Stimulated activated CD4-positive, alpha-beta T cell treated with anti-CD3 and anti-CD28 coated beads, Interleukin-15, amount 100 ng/mL, for 48 hours (primary cell): ENCODE measurements around the gene PRADC1.
"Not testable (repeated sequence)": the region's sequence is repeated elsewhere in the genome, so short reads cannot be mapped to it uniquely, and the experiment has no call there.

Source experiments
- DNase-seq, 2 donors: peaks; one replicate each; pipeline ENCODE4 v3.0.0-alpha.2; 2020; ENCODE audit warnings: low read depth in 2 of 2

PRADC1 gene

DNA sequence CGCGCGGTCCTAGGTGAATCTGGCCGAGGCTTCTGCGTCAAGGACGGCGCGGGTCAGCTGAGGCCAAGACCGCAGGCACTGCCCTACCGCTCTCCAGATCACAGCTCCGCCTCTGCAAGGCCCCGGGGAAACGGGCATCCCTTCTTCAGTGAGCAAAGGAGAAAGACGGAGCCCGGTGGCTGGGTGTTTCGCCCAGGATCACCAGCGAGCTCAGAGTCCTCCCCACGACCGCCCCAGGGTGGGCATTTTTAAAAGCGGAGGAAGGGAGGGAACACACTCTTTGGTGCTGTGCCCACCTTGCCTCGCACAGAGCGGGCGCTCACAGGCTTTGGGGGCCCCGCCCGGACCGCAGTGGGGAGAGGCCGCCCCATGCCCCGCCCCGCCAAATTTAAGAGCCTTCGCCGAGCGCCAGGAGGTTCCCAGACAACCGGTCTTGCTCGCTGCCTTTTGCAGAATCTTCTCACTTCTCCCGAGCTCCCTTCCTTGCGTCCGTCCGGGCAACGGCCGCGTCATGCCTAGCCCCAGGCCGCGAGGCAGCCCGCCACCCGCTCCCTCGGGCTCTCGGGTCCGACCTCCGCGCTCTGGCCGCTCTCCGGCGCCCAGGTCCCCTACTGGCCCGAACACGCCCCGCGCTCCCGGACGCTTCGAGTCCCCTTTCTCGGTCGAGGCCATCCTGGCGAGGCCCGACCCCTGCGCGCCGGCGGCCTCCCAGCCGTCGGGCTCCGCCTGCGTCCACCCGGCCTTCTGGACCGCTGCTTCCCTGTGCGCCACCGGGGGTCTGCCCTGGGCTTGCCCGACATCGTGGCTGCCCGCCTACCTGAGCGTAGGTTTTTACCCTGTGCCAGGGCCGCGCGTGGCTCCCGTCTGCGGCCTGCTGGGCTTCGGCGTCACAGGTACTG lies 30.6 kb downstream of the PRADC1 start, which contains the start of gene NOTO:
Gene NOTO (plus strand): TSS at position 419 of the 899 bp plus-strand sequence. CDS start 93 bp downstream, at position 512.
- DNase-seq: no peak

DNA sequence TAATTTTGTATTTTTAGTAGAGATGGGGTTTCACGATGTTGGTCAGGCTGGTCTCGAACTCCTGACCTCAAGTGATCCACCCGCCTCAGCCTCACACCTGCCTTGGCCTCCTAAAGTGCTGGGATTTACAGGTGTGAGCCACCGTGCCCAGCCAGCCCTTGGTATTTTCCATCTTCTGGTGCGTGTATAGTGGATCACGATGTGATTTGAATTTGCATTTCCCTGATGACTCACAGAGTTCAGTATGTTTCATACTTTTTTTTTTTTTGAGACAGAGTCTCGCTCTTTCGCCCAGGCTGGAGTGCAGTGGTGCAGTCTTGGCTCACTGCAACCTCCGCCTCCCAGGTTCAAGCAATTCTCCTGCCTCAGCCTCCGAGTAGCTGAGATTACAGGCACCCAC lies 32.8 kb downstream of the PRADC1 start:
- DNase-seq: not testable (repeated sequence)

DNA sequence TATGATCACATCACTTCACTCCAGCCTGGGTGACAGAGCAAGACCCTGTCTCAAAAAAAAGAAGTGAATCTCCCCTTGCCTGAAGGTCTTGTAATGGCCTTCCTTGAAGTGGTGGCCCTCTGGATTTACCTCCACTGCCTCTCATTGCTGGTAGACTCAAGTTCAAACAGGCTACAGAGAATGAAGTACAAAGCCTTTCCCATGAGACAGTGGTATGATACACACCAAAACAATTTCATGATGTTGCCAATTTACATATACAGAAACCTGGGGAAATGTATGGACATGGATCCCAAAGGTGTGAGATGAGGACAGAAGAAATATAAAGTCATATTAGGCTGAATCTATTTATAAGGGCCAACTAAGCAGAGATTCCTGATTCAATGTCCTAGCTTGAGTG lies 35.5 kb downstream of the PRADC1 start:
- no peak for DNase-seq

DNA sequence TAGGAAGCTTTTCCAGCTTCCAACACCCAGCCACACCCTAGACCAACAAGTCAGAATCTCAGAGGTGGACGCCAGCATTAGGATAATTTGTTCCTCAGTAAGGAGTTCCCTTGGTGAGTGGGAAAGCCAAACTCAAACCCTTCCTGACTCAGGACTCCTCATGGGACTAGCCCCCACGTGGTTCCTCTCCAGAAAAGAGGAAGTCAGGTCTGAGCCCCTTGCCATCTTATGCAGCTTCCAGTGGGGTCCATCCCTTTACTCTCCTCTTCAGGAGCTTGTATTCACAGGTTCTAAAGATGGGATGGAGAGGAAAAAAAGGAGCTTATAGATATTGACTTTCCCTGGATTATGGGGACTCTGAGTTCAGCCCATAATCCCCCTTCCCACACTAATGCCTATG lies 45.5 kb downstream of the PRADC1 start:
- no peak for DNase-seq

DNA sequence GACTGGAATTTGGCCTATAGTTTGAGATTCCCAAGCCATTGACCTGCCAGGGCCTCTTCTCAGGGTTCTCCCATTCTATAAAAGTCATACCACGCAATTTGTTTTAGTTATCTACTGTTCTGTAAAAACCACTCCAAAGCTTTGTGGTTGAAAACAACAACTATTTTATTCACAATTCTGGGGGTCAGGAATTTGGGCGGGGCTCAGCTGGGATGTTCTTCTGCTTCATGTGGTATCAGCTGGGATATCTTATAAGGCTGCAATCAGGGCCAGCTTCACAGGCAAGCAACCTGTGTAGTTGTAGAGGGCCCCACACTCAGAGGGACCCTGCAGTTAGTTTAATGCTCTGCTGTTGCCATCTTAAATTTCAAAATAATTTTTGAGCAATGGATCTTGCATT lies 47.1 kb downstream of the PRADC1 start:
- DNase-seq: no peak
